Cardiac muscle cell (in vitro differentiated cells and primary cell): ENCODE results near the gene NIPAL1. TPM values are rescaled to one million over a fixed set of nuclear protein-coding genes. Genes with fewer than 3 reads are reported as not detected.

Source experiments
- DNase-seq, 2 donors: peaks; one replicate each; pipeline versions ENCODE4 v3.0.0 to v3.0.0-alpha.2; 2010 to 2017; ENCODE audit warnings: low read depth in 1 of 2, low spot score in 1 of 2
- H3K27ac ChIP-seq: fragments of 200-600 bp; sonication (generic); 2 replicates; pipeline ENCODE4 v1.5.1; 2016
- H3K27me3 ChIP-seq: fragments of 200-600 bp; sonication (generic); 2 replicates; pipeline ENCODE4 v1.6.0; 2016; ENCODE audit warnings: control low read depth
- H3K36me3 ChIP-seq: fragments of 200-600 bp; sonication (generic); 2 replicates; pipeline ENCODE4 v1.5.1; 2016; ENCODE audit warnings: control low read depth
- H3K4me1 ChIP-seq: fragments of 200-600 bp; sonication (generic); 2 replicates; pipeline ENCODE4 v1.8.1; 2017; ENCODE audit warnings: low read depth, mild to moderate bottlenecking, mixed run types
- H3K4me3 ChIP-seq: fragments of 200-600 bp; sonication (generic); 2 replicates; pipeline ENCODE4 v1.5.1; 2016; ENCODE audit warnings: mild to moderate bottlenecking
- H3K9me3 ChIP-seq: fragments of 200-600 bp; sonication (generic); 2 replicates; pipeline ENCODE4 v1.5.1; 2017; ENCODE audit warnings: low read depth, mild to moderate bottlenecking, control low read depth
- CTCF ChIP-seq: IDR thresholded peaks from 2 replicates; pipeline ENCODE4 v1.5.1; 2012; ENCODE audit warnings: low read depth, mild to moderate bottlenecking, low read length
- polyA plus RNA-seq: library from polyadenylated mRNA; unstranded; fragments of >200 nt; fragmentation: Nextera tagmentation; extraction: Ambion mirVana; gene quantifications from 2 replicates; pipeline ENCODE4 v1.2.1, GENCODE V29; 2016
- total RNA-seq: library from RNA; depleted of rRNA; stranded (reverse); fragments of >200 nt; gene quantifications from 2 replicates; pipeline ENCODE4 v1.2.3, GENCODE V29; 2016

NIPAL1 gene
- total and polyA plus RNA-seq, 2 experiments from 2014 or later: 2.1 to 8.5 TPM

GRCh38 chr4:48025005-48025404 is 8.4 kb downstream of the NIPAL1 start:
- H3K27me3 ChIP-seq: no peaks in the 10 kb centered on the region
- DNase-seq: peak in 1 of 2 donors; percentile 39
- no peak overlapping the region for H3K4me3 ChIP-seq
- peaks cover 24% of the 10 kb centered on the region for H3K4me1 ChIP-seq
- no peak for TF ChIP-seq CTCF
- no peaks in the 10 kb centered on the region for H3K9me3 ChIP-seq
- H3K36me3 ChIP-seq: no peaks in the 10 kb centered on the region
- peak overlapping the region; percentile 83 for H3K27ac ChIP-seq

GRCh38 chr4:48027653-48028052 is 11.1 kb downstream of the NIPAL1 start:
- Histone ChIP-seq H3K4me1 (peaks cover 44% of the 10 kb centered on the region), H3K4me3 (no peak overlapping the region), H3K27me3 (no peaks in the 10 kb centered on the region), H3K36me3 (no peaks in the 10 kb centered on the region), H3K27ac (no peak overlapping the region), H3K9me3 (no peaks in the 10 kb centered on the region)
- no peak for TF ChIP-seq CTCF
- DNase-seq: no peak

- H3K27me3 ChIP-seq: no peaks in the 10 kb centered on the region
- H3K36me3 ChIP-seq: no peaks in the 10 kb centered on the region
- H3K4me1 ChIP-seq: peaks cover 50% of the 10 kb centered on the region
- H3K4me3 ChIP-seq: no peak overlapping the region
- H3K9me3 ChIP-seq: no peaks in the 10 kb centered on the region
- DNase-seq: no peak
- H3K27ac ChIP-seq: no peak overlapping the region
- no peak for TF ChIP-seq CTCF
These were observed 12.1 kb downstream of the NIPAL1 start for GRCh38 chr4:48028696-48029095.

- no peak overlapping the region for H3K4me3 ChIP-seq
- no peaks in the 10 kb centered on the region for H3K36me3 ChIP-seq
- H3K9me3 ChIP-seq: no peaks in the 10 kb centered on the region
- peaks cover 40% of the 10 kb centered on the region for H3K4me1 ChIP-seq
- no peak for DNase-seq
- TF ChIP-seq CTCF: no peak
- no peaks in the 10 kb centered on the region for H3K27me3 ChIP-seq
- H3K27ac ChIP-seq: peak overlapping the region; percentile 99
These were observed 13.9 kb downstream of the NIPAL1 start for GRCh38 chr4:48030470-48030869.

- Histone ChIP-seq H3K9me3 (no peaks in the 10 kb centered on the region), H3K27me3 (no peaks in the 10 kb centered on the region), H3K4me3 (no peak overlapping the region), H3K4me1 (peaks cover 33% of the 10 kb centered on the region), H3K27ac (peak overlapping the region; percentile 99), H3K36me3 (no peaks in the 10 kb centered on the region)
- no peak for TF ChIP-seq CTCF
- DNase-seq: peak; percentile 74 to 87
These were observed 15.4 kb downstream of the NIPAL1 start for GRCh38 chr4:48031802-48032525.
